GM23338 (cell line): Measurements from ENCODE around the gene SZT2.

ENCODE experiments used
- CREB1 ChIP-seq: fragments of 250-450 bp; sonication (Bioruptor Pico); IDR thresholded peaks from 2 replicates; pipeline ENCODE4 v1.5.0; 2020; ENCODE audit warnings: low read depth, mild to moderate bottlenecking, moderate library complexity
- CTCF ChIP-seq, 2 experiments: fragments of 200-600 bp in 1 of 2; sonication (generic) in 1 of 2; conservative IDR thresholded peaks; 2 replicates each; pipeline versions ENCODE4 v1.5.1 to v1.6.1; 2016 to 2017; ENCODE audit warnings: antibody characterized with exemption in 2 of 2, low read depth in 2 of 2, mild to moderate bottlenecking in 2 of 2, moderate library complexity in 1 of 2
- EZH2 ChIP-seq: fragments of 200-600 bp; sonication (generic); IDR thresholded peaks from one replicate; pipeline ENCODE4 v1.8.0; 2017; ENCODE audit warnings: antibody characterized with exemption, mild to moderate bottlenecking, low read depth; ENCODE audit not compliant: unreplicated experiment
- EZH2phosphoT487 ChIP-seq: fragments of 200-600 bp; sonication (generic); IDR thresholded peaks from one replicate; pipeline ENCODE4 v1.8.1; 2018; ENCODE audit warnings: antibody characterized with exemption; ENCODE audit not compliant: unreplicated experiment
- JUNB ChIP-seq: IDR thresholded peaks from one replicate; pipeline ENCODE4 v1.6.1; 2016; ENCODE audit warnings: antibody characterized with exemption; ENCODE audit not compliant: unreplicated experiment
- NANOG ChIP-seq: IDR thresholded peaks from 2 replicates; pipeline ENCODE4 v1.6.1; 2016; ENCODE audit warnings: antibody characterized with exemption, borderline replicate concordance
- POLR2AphosphoS5 ChIP-seq: IDR thresholded peaks from 2 replicates; pipeline ENCODE4 v1.6.1; 2016; ENCODE audit warnings: antibody characterized with exemption, low read depth
- REST ChIP-seq: IDR thresholded peaks from one replicate; pipeline ENCODE4 v1.6.1; 2018; ENCODE audit warnings: antibody characterized with exemption; ENCODE audit not compliant: unreplicated experiment
- ZNF114 ChIP-seq: fragments of 250-450 bp; sonication (Bioruptor Pico); IDR thresholded peaks from 2 replicates; pipeline ENCODE4 v1.5.0; 2020; ENCODE audit warnings: mild to moderate bottlenecking, moderate library complexity
- ZNF331 ChIP-seq: fragments of 250-450 bp; sonication (Bioruptor Pico); IDR thresholded peaks from 2 replicates; pipeline ENCODE4 v1.5.0; 2020; ENCODE audit warnings: low read depth, mild to moderate bottlenecking, moderate library complexity
- TF ChIP-seq, protein P1 (sequence below): fragments of 250-450 bp; sonication (Bioruptor Pico); IDR thresholded peaks from 2 replicates; pipeline ENCODE4 v1.5.0; 2020; ENCODE audit warnings: mild to moderate bottlenecking, moderate library complexity
- TF ChIP-seq, protein P2 (sequence below): IDR thresholded peaks from 2 replicates; pipeline ENCODE4 v1.6.1; 2016; ENCODE audit warnings: antibody characterized with exemption

DNA sequence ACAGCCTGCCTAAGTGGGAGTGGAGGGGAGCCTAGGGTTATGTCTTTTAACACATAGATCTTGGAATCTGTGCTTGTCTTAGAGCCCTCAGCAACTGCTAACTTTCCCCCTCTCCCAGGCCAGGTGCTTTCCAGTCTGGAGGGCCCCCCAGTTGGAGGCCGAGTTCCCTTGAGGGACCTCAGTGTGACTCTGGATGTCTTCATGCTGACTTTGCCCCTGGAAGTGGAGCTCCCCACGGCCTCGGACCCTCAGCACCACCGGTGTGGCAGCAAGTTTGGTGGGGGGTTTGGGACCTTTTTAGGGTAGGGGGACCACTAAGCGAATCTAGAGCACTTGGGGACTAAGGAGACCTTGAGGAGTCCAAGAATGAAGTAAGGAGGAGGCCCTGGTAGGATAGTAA lies 41.1 kb downstream of the SZT2 start:
- TF ChIP-seq CTCF (conservative IDR thresholded peaks at IDR 0.05; ENCODE audit: low read depth in 2 of 2) (no peak), EZH2 (no peak), REST (no peak), POLR2AphosphoS5 (no peak), CREB1 (CRISPR knock-in tag) (no peak), ZNF331 (no peak), ZNF114 (CRISPR knock-in tag) (no peak), EZH2phosphoT487 (no peak), JUNB (no peak), NANOG (no peak)
- TF ChIP-seq, protein P1, sequence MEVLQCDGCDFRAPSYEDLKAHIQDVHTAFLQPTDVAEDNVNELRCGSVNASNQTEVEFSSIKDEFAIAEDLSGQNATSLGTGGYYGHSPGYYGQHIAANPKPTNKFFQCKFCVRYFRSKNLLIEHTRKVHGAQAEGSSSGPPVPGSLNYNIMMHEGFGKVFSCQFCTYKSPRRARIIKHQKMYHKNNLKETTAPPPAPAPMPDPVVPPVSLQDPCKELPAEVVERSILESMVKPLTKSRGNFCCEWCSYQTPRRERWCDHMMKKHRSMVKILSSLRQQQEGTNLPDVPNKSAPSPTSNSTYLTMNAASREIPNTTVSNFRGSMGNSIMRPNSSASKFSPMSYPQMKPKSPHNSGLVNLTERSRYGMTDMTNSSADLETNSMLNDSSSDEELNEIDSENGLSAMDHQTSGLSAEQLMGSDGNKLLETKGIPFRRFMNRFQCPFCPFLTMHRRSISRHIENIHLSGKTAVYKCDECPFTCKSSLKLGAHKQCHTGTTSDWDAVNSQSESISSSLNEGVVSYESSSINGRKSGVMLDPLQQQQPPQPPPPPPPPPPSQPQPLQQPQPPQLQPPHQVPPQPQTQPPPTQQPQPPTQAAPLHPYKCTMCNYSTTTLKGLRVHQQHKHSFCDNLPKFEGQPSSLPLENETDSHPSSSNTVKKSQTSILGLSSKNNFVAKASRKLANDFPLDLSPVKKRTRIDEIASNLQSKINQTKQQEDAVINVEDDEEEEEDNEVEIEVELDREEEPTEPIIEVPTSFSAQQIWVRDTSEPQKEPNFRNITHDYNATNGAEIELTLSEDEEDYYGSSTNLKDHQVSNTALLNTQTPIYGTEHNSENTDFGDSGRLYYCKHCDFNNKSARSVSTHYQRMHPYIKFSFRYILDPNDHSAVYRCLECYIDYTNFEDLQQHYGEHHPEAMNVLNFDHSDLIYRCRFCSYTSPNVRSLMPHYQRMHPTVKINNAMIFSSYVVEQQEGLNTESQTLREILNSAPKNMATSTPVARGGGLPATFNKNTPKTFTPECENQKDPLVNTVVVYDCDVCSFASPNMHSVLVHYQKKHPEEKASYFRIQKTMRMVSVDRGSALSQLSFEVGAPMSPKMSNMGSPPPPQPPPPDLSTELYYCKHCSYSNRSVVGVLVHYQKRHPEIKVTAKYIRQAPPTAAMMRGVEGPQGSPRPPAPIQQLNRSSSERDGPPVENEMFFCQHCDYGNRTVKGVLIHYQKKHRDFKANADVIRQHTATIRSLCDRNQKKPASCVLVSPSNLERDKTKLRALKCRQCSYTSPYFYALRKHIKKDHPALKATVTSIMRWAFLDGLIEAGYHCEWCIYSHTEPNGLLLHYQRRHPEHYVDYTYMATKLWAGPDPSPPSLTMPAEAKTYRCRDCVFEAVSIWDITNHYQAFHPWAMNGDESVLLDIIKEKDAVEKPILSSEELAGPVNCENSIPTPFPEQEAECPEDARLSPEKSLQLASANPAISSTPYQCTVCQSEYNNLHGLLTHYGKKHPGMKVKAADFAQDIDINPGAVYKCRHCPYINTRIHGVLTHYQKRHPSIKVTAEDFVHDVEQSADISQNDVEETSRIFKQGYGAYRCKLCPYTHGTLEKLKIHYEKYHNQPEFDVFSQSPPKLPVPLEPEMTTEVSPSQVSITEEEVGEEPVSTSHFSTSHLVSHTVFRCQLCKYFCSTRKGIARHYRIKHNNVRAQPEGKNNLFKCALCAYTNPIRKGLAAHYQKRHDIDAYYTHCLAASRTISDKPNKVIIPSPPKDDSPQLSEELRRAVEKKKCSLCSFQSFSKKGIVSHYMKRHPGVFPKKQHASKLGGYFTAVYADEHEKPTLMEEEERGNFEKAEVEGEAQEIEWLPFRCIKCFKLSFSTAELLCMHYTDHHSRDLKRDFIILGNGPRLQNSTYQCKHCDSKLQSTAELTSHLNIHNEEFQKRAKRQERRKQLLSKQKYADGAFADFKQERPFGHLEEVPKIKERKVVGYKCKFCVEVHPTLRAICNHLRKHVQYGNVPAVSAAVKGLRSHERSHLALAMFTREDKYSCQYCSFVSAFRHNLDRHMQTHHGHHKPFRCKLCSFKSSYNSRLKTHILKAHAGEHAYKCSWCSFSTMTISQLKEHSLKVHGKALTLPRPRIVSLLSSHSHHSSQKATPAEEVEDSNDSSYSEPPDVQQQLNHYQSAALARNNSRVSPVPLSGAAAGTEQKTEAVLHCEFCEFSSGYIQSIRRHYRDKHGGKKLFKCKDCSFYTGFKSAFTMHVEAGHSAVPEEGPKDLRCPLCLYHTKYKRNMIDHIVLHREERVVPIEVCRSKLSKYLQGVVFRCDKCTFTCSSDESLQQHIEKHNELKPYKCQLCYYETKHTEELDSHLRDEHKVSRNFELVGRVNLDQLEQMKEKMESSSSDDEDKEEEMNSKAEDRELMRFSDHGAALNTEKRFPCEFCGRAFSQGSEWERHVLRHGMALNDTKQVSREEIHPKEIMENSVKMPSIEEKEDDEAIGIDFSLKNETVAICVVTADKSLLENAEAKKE (CRISPR knock-in tag) = no peak
- TF ChIP-seq, protein P2, sequence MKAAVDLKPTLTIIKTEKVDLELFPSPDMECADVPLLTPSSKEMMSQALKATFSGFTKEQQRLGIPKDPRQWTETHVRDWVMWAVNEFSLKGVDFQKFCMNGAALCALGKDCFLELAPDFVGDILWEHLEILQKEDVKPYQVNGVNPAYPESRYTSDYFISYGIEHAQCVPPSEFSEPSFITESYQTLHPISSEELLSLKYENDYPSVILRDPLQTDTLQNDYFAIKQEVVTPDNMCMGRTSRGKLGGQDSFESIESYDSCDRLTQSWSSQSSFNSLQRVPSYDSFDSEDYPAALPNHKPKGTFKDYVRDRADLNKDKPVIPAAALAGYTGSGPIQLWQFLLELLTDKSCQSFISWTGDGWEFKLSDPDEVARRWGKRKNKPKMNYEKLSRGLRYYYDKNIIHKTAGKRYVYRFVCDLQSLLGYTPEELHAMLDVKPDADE = no peak
